ENCODE measurements around the gene CCDC141. TPM values are rescaled to one million over a fixed set of nuclear protein-coding genes. Genes with fewer than 3 reads are reported as not detected.

CCDC141 gene
- total and polyA plus RNA-seq, 7 donors: under 0.01 to 8.6 (median 3.8) TPM; not detected in 1

DNA sequence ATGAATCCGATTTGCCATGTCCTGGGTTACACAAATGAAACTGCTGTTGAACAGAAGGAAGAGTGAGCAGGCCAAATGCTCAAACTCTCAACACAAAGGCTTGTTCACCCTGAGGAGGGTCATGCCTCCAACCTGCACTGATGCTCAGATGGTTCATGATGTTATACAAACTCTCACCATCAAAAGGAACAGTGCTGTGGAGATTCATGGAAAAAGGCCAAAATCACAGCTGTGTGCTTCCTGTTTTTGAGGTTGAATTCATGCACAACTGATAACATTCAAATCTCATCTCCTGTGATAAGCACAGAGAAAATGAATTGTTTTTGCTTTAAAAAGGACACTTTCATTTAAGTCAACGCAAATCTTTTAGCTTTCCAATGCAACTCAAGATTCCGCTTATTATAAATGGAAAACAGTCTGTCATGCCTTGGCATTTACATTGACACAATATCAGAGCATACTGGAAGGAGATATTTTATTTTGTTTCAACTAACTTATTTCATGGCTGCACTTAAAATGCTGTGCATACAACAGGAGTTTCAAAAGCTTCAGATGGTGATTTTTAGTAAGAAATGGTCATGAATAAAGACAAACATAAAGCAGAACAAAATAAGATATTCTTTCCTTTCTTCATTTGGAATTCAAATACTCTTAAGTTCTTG, 220.5 kb downstream of the CCDC141 start:
- 55 to 85% methylated on average over 3 of the region's 3 CpGs for WGBS, 2 donors

GRCh38 chr2:178828486-178828881, 221.5 kb downstream of the CCDC141 start:
- 72 to 78% methylated on average over 4 of the region's 4 CpGs for WGBS, 2 donors
- H3K36me3 ChIP-seq: no peaks in the 10 kb centered on the region
- H3K4me1 ChIP-seq: no peaks in the 10 kb centered on the region
- no peaks in the 10 kb centered on the region for H3K9me3 ChIP-seq
- no peak for DNase-seq
- intact Hi-C loops (cut with DNase I): no loop called here
- no peaks in the 10 kb centered on the region for H3K27me3 ChIP-seq
- no peak overlapping the region for H3K4me3 ChIP-seq
- TF ChIP-seq EP300 (IDR thresholded peaks at IDR 0.05) (no peak), POLR2A (IDR thresholded peaks at IDR 0.05) (no peak), POLR2AphosphoS5 (IDR thresholded peaks at IDR 0.05) (no peak), CTCF (IDR thresholded peaks at IDR 0.05) (no peak)
- no peak overlapping the region for H3K27ac ChIP-seq

More for the DNA sequence above, 220.5 kb downstream of the CCDC141 start:
- no peaks in the 10 kb centered on the region for H3K36me3 ChIP-seq
- H3K27ac ChIP-seq: no peak overlapping the region
- no peaks in the 10 kb centered on the region for H3K9me3 ChIP-seq
- intact Hi-C loops (cut with DNase I): no loop called here
- no peaks in the 10 kb centered on the region for H3K4me1 ChIP-seq
- no peaks in the 10 kb centered on the region for H3K27me3 ChIP-seq
- no peak overlapping the region for H3K4me3 ChIP-seq
- no peak for TF ChIP-seq CTCF (IDR thresholded peaks at IDR 0.05)
- no peak for TF ChIP-seq POLR2AphosphoS5 (IDR thresholded peaks at IDR 0.05)
- TF ChIP-seq EP300 (IDR thresholded peaks at IDR 0.05): no peak
- TF ChIP-seq POLR2A (IDR thresholded peaks at IDR 0.05): no peak
- no peak for DNase-seq

DNA sequence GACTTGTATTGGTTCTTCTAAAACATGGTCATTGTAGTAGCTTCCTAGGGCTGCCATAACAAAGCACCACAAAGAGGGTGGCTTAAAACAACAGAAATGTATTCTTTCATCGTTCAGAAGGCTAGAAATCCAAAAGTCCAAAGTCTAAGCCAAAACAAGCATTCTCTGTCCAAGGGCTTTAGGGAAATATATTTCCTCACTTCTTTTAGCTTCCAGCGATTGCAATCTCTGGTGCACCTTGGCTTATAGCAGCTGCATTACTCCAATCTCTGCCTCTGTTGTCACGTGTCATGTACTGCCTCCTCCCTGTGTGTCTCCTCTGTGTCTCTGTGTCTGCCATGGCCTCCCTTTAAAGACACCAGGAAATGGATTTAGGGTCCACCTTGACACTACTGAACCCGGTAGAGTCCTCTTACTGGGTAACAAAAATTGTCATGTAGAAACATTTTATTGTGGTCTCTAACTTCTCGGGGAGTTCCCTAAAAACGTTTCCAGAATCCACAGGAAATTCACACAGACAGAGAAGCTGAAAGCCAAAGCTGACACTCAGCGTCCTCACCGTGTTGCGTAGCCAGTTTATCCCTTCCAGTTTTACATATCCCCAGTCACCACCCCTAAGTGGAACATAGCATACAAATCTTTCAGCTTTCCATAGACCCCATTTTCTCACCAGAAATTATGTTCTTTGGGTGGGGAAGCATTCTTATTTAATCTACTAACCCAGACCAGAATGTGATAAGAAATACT, 222.0 kb downstream of the CCDC141 start:
- intact Hi-C loops (cut with DNase I): no loop called here

GRCh38 chr2:178827111-178827510, 222.8 kb downstream of the CCDC141 start:
- H3K36me3 ChIP-seq: no peaks in the 10 kb centered on the region
- intact Hi-C loops (cut with DNase I): no loop called here
- no peak overlapping the region for H3K4me3 ChIP-seq
- H3K27ac ChIP-seq: no peak overlapping the region
- DNase-seq: no peak
- H3K9me3 ChIP-seq: no peaks in the 10 kb centered on the region
- H3K27me3 ChIP-seq: no peaks in the 10 kb centered on the region
- TF ChIP-seq POLR2A (IDR thresholded peaks at IDR 0.05) (no peak), CTCF (IDR thresholded peaks at IDR 0.05) (no peak), EP300 (IDR thresholded peaks at IDR 0.05) (no peak), POLR2AphosphoS5 (IDR thresholded peaks at IDR 0.05) (no peak)
- 68 to 86% methylated on average over 1 of the region's 1 CpG for WGBS, 2 donors
- no peaks in the 10 kb centered on the region for H3K4me1 ChIP-seq

More for the DNA sequence above, 222.0 kb downstream of the CCDC141 start:
- no peak for TF ChIP-seq POLR2AphosphoS5 (IDR thresholded peaks at IDR 0.05)
- no peak for TF ChIP-seq CTCF (IDR thresholded peaks at IDR 0.05)
- TF ChIP-seq EP300 (IDR thresholded peaks at IDR 0.05): no peak
- no peak for TF ChIP-seq POLR2A (IDR thresholded peaks at IDR 0.05)
- no peak overlapping the region for H3K27ac ChIP-seq
- no peak for DNase-seq
- H3K4me3 ChIP-seq: no peak overlapping the region
- 55 to 70% methylated on average over 9 of the region's 9 CpGs for WGBS, 2 donors
- H3K36me3 ChIP-seq: no peaks in the 10 kb centered on the region
- H3K9me3 ChIP-seq: no peaks in the 10 kb centered on the region
- no peaks in the 10 kb centered on the region for H3K4me1 ChIP-seq
- no peaks in the 10 kb centered on the region for H3K27me3 ChIP-seq
